Stimulated activated naive CD8-positive, alpha-beta T cell treated with anti-CD3 and anti-CD28 coated beads, Interleukin-15, Interleukin-2, amounts not matched to agents 100 U/mL and 50 U/mL, for 24 hours (primary cell): ENCODE measurements around the gene TBX1.

ENCODE experiments used
- ATAC-seq: fragments of 150-1000 bp; cut with Tn5 transposase; one replicate; pipeline ENCODE4 v1.10.0; 2021
- DNase-seq: peaks from one replicate; pipeline ENCODE4 v3.0.0; 2021

TBX1 gene

GRCh38 chr22:19800306-19800705 is 39.7 kb downstream of the TBX1 start:
- DNase-seq: no peak
- ATAC-seq: no peak

- no peak for ATAC-seq
Observed at GRCh38 chr22:19800761-19801244, 40.2 kb downstream of the TBX1 start.

GRCh38 chr22:19801340-19802000 is 40.9 kb downstream of the TBX1 start:
- ATAC-seq (no peak), DNase-seq (no peak)

More at GRCh38 chr22:19800761-19801244, 40.2 kb downstream of the TBX1 start:
- no peak for DNase-seq

GRCh38 chr22:19802001-19802893 is 41.7 kb downstream of the TBX1 start:
- no peak for DNase-seq
- ATAC-seq: no peak

GRCh38 chr22:19802894-19803735 is 42.5 kb downstream of the TBX1 start:
- DNase-seq (no peak), ATAC-seq (no peak)

GRCh38 chr22:19803736-19804267 is 43.2 kb downstream of the TBX1 start:
- DNase-seq (no peak), ATAC-seq (no peak)

GRCh38 chr22:19805821-19806212 is 45.2 kb downstream of the TBX1 start:
- ATAC-seq (no peak), DNase-seq (no peak)

- DNase-seq: no peak
- no peak for ATAC-seq
Observed at GRCh38 chr22:19806213-19807160, 45.9 kb downstream of the TBX1 start.

- ATAC-seq (no peak), DNase-seq (no peak)
Observed at GRCh38 chr22:19807161-19807913, 46.8 kb downstream of the TBX1 start.

GRCh38 chr22:19807914-19808872 is 47.6 kb downstream of the TBX1 start:
- no peak for DNase-seq
- no peak for ATAC-seq

GRCh38 chr22:19808873-19809478 is 48.4 kb downstream of the TBX1 start:
- no peak for ATAC-seq

GRCh38 chr22:19809741-19810140 is 49.2 kb downstream of the TBX1 start:
- ATAC-seq (no peak), DNase-seq (no peak)

More at GRCh38 chr22:19808873-19809478, 48.4 kb downstream of the TBX1 start:
- no peak for DNase-seq

GRCh38 chr22:19810381-19811201 is 50.0 kb downstream of the TBX1 start:
- DNase-seq: no peak
- ATAC-seq: no peak

GRCh38 chr22:19811211-19811621 is 50.6 kb downstream of the TBX1 start:
- DNase-seq: no peak
- no peak for ATAC-seq

- no peak for ATAC-seq
- no peak for DNase-seq
Observed at GRCh38 chr22:19811811-19812771, 51.5 kb downstream of the TBX1 start.

GRCh38 chr22:19812910-19813309 is 52.3 kb downstream of the TBX1 start:
- DNase-seq (no peak), ATAC-seq (no peak)
